Measurements from ENCODE around the gene CPNE6.

GRCh38 chr14:24058951-24059475, 12.3 kb upstream of the CPNE6 start:
- TF ChIP-seq CTCF (IDR thresholded peaks at IDR 0.05) (no peak), POLR2A (IDR thresholded peaks at IDR 0.05) (no peak)
